Stimulated activated CD4-positive, alpha-beta T cell treated with anti-CD3 and anti-CD28 coated beads, TNF-alpha, amount 100 ng/mL, for 4 hours (primary cell): ENCODE data around the gene RAC2.
A peak's percentile ranks its signal among the peaks of the same experiment; 100 is the strongest.
"Not testable (repeated sequence)": the region's sequence is repeated elsewhere in the genome, so short reads cannot be mapped to it uniquely, and the experiment has no call there.

Experiments used
- DNase-seq, 3 experiments: peaks; one replicate each; pipeline ENCODE4 v3.0.0-alpha.2; 2020; ENCODE audit warnings: low read depth in 3 of 3

Gene RAC2

GRCh38 chr22:37234736-37235711 is 9.0 kb downstream of the RAC2 start:
- no peak for DNase-seq

DNA sequence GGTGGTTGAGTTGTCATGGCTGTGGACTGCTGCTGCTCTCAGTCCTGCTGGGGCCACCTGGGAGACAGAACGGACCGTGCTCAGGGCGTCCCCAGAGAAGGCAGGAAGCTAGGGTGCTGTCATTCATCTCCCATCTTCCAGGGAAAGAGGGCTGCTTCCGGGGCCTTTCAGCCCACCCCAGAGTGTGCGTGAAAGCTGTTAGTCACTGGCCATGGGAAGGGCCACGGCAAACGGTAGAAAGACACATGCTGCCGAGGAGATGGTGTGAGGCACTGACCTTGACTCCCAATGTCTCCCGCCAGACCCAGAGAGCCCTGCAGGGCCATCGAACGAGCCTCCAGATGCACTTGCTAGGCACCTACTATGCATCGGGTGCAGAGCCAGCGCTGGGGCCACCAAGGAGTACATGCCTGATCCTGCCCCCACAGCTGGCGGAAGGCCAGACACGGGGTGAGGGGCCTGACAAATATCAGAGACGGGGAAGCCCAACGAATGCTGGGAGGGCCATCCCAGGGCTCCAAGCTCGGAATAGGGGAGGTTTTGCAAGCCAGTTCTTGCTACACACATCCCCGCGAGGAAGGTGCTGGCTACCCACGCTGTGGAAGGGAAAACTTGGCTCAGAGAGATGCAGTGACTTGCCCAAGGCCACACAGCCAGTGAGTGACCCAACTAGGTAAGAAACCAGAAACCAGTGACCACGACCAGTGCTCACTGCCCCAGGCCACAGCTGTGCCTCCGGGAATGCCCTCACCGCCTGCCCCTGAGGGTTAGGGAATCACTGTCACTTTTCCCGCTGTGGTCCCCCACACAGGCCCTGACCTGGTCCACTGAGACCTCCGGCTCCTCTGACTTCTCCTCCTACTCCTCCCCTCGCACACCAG is 10.1 kb downstream of the RAC2 start:
- DNase-seq: no peak

DNA sequence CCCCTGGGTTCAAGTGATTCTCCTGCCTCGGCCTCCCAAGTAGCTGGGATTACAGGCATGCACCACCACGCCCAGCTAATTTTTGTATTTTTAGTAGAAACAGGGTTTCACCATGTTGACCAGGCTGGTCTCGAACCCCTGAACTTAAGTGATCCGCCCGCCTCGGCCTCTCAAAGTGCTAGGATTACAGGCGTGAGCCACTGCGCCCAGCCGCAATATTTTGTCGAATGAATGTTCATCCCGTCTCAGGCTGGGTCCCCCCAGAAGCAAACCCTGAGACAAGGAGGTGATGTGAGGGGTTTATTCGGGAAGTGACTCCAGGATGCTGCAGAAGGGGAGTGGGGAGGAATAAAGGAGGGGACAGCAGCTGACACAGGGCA is 10.7 kb downstream of the RAC2 start:
- not testable (repeated sequence) for DNase-seq

- no peak for DNase-seq
Measured at GRCh38 chr22:37232140-37232998, 11.7 kb downstream of the RAC2 start.

DNA sequence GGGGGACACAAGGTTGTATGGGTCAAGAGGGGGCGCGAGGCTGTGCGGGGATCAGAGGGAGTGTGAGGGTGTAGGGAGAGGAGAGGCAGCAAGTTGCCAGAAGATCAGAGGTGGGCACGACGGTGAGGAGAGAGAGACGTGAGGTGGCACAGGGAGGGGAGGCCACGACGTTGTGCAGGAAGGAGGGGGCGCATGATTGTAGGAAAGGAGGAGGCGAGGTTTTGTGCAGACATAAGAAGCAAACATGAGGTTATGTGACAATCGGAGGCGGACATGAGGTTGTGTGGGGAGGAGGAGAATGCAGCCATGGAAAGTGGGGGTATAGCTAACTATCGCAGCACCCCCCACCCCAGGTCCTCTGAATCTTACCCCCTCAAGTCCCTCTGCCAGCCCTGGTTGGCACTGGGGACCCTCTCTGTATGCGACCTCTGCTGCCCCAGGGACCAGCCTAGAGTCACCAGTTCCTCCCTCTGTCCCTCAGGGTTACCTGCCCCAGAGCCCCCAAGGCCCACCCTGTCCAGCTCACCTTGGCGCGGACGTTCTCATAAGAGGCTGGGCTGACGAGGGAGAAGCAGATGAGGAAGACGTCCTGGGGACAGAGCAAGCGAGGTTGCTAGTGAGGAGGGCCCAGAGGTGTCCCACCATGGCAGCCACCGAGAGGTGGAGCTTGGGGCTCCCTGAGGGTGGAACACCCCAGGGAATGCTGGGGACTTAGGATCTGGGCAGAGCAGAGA is 12.5 kb downstream of the RAC2 start:
- peak in 1 of 3 experiments; percentile 63 for DNase-seq

- peak in 1 of 3 experiments; percentile 56 for DNase-seq
Measured at GRCh38 chr22:37230673-37231405, 13.2 kb downstream of the RAC2 start.

DNA sequence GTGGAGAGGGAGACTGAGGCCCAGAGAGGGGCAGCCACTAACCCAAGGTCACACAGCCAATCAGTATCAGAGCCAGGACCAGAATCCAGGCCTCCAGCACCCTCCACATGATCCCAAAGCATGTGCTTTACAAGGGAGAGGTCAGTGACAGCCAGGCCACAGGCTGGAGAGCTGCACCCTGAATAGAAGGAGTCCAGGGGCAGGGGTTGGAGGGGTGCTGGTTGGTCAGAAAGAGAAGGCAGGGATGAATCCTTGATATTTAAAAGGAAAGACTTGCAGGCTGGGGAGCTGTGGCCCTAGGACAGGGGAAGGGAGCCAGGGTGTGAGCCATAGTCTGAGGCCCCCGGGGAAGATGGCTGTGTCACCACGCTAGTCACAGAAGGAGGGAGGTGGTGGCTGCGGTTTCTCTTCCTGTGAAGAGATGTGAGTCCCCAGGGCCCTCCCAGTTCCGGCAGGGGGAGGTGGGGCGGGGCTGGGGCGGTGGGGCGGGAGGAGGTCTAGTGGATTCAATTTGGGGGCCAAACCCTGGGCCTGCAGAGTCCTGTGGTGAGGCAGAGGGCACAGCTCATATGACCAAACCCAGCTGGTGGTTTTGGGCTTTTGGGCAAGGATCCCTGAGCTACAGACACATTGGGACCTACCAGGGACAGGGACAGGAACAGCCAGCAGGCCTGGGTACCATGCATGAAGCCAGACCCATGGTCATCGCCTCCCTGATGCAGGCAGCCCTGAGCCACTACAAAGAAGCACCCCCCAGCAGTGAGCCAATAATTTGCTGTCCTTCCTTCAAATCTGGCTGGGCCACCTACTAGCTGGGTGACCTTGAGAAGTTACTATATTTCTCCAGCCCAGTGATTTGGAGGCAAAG is 14.0 kb downstream of the RAC2 start:
- DNase-seq: peak in 2 of 3 experiments; percentile 82 to 86

DNA sequence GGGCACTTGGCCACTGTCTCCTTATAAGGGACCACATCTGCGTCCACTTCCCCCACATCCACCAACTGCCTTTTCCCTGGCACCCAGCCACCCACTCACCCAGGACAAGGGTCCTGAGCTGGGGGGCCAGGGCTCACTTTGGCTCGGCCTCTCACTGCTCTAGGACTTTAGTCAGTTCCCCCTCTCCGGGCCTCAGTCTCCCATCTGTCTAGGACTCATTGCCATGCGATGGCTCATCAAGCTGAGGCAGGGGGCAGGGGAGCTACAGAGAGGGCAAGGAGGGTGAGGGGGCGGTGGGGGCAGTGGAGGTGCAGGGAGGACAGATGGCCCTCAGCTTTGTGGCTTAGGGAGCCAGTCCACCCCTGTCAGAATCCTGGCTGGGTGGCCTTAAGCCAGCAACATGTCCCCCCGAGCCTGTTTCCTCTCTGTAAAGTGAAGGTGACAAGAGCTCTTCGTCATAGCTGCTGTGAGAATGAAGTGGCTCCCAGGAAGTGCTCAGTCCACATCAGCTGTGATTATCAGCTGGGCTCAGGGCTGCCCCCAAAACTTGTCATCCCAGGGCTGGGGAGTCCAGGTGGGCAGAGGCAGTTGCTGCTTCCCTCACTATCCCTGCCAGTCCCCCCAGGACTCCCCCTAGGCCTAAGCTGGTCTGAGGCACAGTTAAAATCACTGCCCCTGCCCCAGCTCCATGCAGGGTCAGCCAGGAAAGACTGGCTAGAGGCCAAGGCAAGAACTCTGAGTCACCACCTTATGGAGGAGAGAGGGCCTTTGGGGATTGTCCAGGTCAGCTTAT is 14.9 kb downstream of the RAC2 start:
- DNase-seq: no peak

GRCh38 chr22:37228106-37229011 is 15.7 kb downstream of the RAC2 start:
- no peak for DNase-seq

GRCh38 chr22:37226514-37226913 is 17.6 kb downstream of the RAC2 start:
- no peak for DNase-seq

GRCh38 chr22:37226087-37226486 is 18.0 kb downstream of the RAC2 start:
- no peak for DNase-seq

DNA sequence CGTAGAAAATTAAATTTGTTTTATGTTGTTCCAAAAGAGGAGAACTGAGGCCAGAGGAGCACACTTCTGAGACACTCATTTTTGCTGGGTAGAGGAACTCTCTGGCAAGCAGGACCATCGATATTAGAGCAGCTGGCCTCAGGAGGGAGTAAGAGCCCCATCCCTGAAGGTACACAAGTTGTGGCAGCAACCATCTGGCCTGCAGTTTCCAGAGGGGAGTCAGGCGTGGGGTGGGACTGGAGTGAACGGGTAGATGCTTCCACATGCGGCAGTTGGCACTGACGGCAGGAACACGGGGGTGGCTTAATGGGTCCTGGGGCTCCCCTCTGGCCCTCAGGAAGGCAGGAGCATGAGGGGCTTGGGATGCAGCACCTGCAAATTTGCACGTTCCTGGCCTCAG is 18.6 kb downstream of the RAC2 start:
- no peak for DNase-seq

- no peak for DNase-seq
Measured at GRCh38 chr22:37224757-37225420, 19.2 kb downstream of the RAC2 start.

- no peak for DNase-seq
Measured at GRCh38 chr22:37223965-37224551, 20.0 kb downstream of the RAC2 start.

GRCh38 chr22:37222440-37222971 is 21.6 kb downstream of the RAC2 start:
- no peak for DNase-seq
